Ishikawa (cell line): ENCODE measurements around the gene SLC26A8.

Experiments
- EP300 ChIP-seq: IDR thresholded peaks from 2 replicates; pipeline ENCODE4 v1.6.1; 2012; ENCODE audit warnings: borderline replicate concordance
- FOXM1 ChIP-seq: IDR thresholded peaks from 2 replicates; pipeline ENCODE4 v1.6.1; 2012; ENCODE audit warnings: low read depth, borderline replicate concordance
- TEAD4 ChIP-seq: IDR thresholded peaks from 2 replicates; pipeline ENCODE4 v1.6.1; 2012
- TF ChIP-seq, protein P1 (sequence below): IDR thresholded peaks from 2 replicates; pipeline ENCODE4 v1.6.1; 2012; ENCODE audit warnings: low read depth, mild to moderate bottlenecking
- TF ChIP-seq, protein P2 (sequence below): IDR thresholded peaks from 2 replicates; pipeline ENCODE4 v1.6.1; 2012

GRCh38 chr6:35972471-35973367, 51.7 kb downstream of the SLC26A8 start:
- TF ChIP-seq FOXM1 (no peak), TEAD4 (no peak), EP300 (no peak)
- TF ChIP-seq, protein P1, sequence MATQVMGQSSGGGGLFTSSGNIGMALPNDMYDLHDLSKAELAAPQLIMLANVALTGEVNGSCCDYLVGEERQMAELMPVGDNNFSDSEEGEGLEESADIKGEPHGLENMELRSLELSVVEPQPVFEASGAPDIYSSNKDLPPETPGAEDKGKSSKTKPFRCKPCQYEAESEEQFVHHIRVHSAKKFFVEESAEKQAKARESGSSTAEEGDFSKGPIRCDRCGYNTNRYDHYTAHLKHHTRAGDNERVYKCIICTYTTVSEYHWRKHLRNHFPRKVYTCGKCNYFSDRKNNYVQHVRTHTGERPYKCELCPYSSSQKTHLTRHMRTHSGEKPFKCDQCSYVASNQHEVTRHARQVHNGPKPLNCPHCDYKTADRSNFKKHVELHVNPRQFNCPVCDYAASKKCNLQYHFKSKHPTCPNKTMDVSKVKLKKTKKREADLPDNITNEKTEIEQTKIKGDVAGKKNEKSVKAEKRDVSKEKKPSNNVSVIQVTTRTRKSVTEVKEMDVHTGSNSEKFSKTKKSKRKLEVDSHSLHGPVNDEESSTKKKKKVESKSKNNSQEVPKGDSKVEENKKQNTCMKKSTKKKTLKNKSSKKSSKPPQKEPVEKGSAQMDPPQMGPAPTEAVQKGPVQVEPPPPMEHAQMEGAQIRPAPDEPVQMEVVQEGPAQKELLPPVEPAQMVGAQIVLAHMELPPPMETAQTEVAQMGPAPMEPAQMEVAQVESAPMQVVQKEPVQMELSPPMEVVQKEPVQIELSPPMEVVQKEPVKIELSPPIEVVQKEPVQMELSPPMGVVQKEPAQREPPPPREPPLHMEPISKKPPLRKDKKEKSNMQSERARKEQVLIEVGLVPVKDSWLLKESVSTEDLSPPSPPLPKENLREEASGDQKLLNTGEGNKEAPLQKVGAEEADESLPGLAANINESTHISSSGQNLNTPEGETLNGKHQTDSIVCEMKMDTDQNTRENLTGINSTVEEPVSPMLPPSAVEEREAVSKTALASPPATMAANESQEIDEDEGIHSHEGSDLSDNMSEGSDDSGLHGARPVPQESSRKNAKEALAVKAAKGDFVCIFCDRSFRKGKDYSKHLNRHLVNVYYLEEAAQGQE, result no peak
- TF ChIP-seq, protein P2, sequence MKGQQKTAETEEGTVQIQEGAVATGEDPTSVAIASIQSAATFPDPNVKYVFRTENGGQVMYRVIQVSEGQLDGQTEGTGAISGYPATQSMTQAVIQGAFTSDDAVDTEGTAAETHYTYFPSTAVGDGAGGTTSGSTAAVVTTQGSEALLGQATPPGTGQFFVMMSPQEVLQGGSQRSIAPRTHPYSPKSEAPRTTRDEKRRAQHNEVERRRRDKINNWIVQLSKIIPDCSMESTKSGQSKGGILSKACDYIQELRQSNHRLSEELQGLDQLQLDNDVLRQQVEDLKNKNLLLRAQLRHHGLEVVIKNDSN, result no peak
